Globus pallidus (tissue), 1 donor: Measurements from ENCODE around the gene PLLP.

Experiments used
- DNase-seq: peaks from one replicate; pipeline ENCODE4 v3.0.0-alpha.2; 2015; ENCODE audit warnings: low spot score

Gene PLLP

GRCh38 chr16:57225978-57226377, 58.5 kb downstream of the PLLP start:
- no peak for DNase-seq

- no peak for DNase-seq
Measured at GRCh38 chr16:57224651-57225335, 59.7 kb downstream of the PLLP start.

- no peak for DNase-seq
Measured at GRCh38 chr16:57223057-57223456, 61.4 kb downstream of the PLLP start.

- DNase-seq: no peak
Measured at GRCh38 chr16:57216968-57217367, 67.5 kb downstream of the PLLP start.

- no peak for DNase-seq
Measured at GRCh38 chr16:57213462-57213861, 71.0 kb downstream of the PLLP start.

GRCh38 chr16:57209780-57210179, 74.7 kb downstream of the PLLP start:
- DNase-seq: no peak

- DNase-seq: no peak
Measured at GRCh38 chr16:57208926-57209325, 75.5 kb downstream of the PLLP start.
